T-cell (primary cell): ENCODE results near the gene ADGRG6. TPM values are rescaled to one million over a fixed set of nuclear protein-coding genes. Genes with fewer than 3 reads are reported as not detected.
"Not testable (repeated sequence)": the region's sequence is repeated elsewhere in the genome, so short reads cannot be mapped to it uniquely, and the experiment has no call there.

Experiments
- ATAC-seq, 4 experiments: fragments of 200-7000 bp in 3 of 4; fragments of 150-1000 bp in 1 of 4; cut with Tn5 transposase; replicated peaks in 1 of 4; 1 replicate in 3 of 4; 2 replicates in 1 of 4; pipeline ENCODE4 v1.10.0; 2021; ENCODE audit warnings: moderate library complexity in 3 of 4, mild to moderate bottlenecking in 2 of 4, moderate number of reproducible peaks in 1 of 4
- CTCF ChIA-PET, 2 donors: fragments of 300-600 bp; sonication (Branson Sonifier 250); formaldehyde crosslinking; loops; one replicate each; lab custom pipeline; 2022; ENCODE audit warnings: antibody characterized with exemption in 2 of 2; lab: Charles Lee
- POLR2A ChIA-PET, 2 donors: fragments of 300-600 bp; sonication (Branson Sonifier 250); formaldehyde crosslinking; loops; one replicate each; lab custom pipeline; 2022; ENCODE audit warnings: antibody characterized with exemption in 2 of 2; lab: Charles Lee
- DNase-seq, 35 experiments: peaks; one replicate each; pipeline versions ENCODE4 v3.0.0 to v3.0.0-alpha.2; 2013 to 2023
- H3K27ac ChIP-seq: one replicate; pipeline ENCODE4 v1.5.1; 2013; ENCODE audit warnings: low read length
- H3K27me3 ChIP-seq, 2 experiments: replicated peaks in 1 of 2; 1 replicate in 1 of 2; 2 replicates in 1 of 2; pipeline versions ENCODE4 v1.6.1 to v1.7.0; 2013; ENCODE audit warnings: low read length in 1 of 2, mixed read lengths in 1 of 2; ENCODE audit not compliant: control insufficient read depth in 2 of 2, insufficient read depth in 2 of 2; ENCODE audit errors: extremely low read depth in 1 of 2
- H3K36me3 ChIP-seq, 2 donors: 1 replicate in 1 of 2; 2 replicates in 1 of 2; pipeline versions ENCODE4 v1.6.1 to v1.7.0; 2013; ENCODE audit warnings: low read length in 1 of 2; ENCODE audit not compliant: control insufficient read depth in 2 of 2, insufficient read depth in 1 of 2; ENCODE audit errors: extremely low read depth in 1 of 2
- H3K4me1 ChIP-seq, 2 experiments: 1 replicate in 1 of 2; 2 replicates in 1 of 2; pipeline versions ENCODE4 v1.6.1 to v1.7.0; 2013; ENCODE audit warnings: low read length in 2 of 2, mixed read lengths in 1 of 2; ENCODE audit not compliant: insufficient read depth in 2 of 2, control insufficient read depth in 1 of 2; ENCODE audit errors: extremely low read depth in 1 of 2
- H3K4me3 ChIP-seq, 2 donors: 1 replicate in 1 of 2; 2 replicates in 1 of 2; pipeline versions ENCODE4 v1.5.1 to v1.7.0; 2013; ENCODE audit warnings: mild to moderate bottlenecking in 2 of 2, low read length in 1 of 2, moderate library complexity in 1 of 2; ENCODE audit not compliant: control insufficient read depth in 1 of 2; ENCODE audit errors: extremely low read depth in 1 of 2
- H3K9me3 ChIP-seq: 2 replicates; pipeline ENCODE4 v1.7.0; 2013
- H3K27ac Mint-ChIP-seq, 2 donors: one replicate each; pipeline ENCODE4 v1.8.0; 2020 to 2021; ENCODE audit warnings: mild to moderate bottlenecking in 2 of 2, mixed read lengths in 2 of 2
- H3K27me3 Mint-ChIP-seq, 2 donors: one replicate each; pipeline ENCODE4 v1.8.0; 2021 to 2022; ENCODE audit warnings: mixed read lengths in 2 of 2
- H3K36me3 Mint-ChIP-seq: one replicate; pipeline ENCODE4 v1.8.0; 2021; ENCODE audit warnings: mixed read lengths
- H3K4me1 Mint-ChIP-seq, 3 donors: one replicate each; pipeline ENCODE4 v1.8.0; 2020 to 2022; ENCODE audit warnings: mixed read lengths in 3 of 3, mild to moderate bottlenecking in 1 of 3
- H3K4me3 Mint-ChIP-seq, 3 donors: one replicate each; pipeline ENCODE4 v1.8.0; 2020 to 2022; ENCODE audit warnings: mild to moderate bottlenecking in 3 of 3, mixed read lengths in 3 of 3, moderate library complexity in 3 of 3
- H3K9me3 Mint-ChIP-seq, 3 donors: one replicate each; pipeline ENCODE4 v1.8.0; 2020 to 2022; ENCODE audit warnings: mixed read lengths in 3 of 3
- WGBS: methylation state at CpG from one replicate; pipeline ENCODE4 v1.1.5; 2013; ENCODE audit warnings: missing lambda C conversion rate; ENCODE audit not compliant: insufficient coverage; 5-methylcytosine and 5-hydroxymethylcytosine counted together
- total RNA-seq, 35 experiments: library from RNA in 6 of 35; stranded (reverse) in 6 of 35; fragments of 120-200 nt in 1 of 35; gene quantifications; one replicate each; pipeline versions ENCODE4 v1.2.1 to v1.2.4 and lab custom pipeline; 2013 to 2026

ADGRG6 gene
- total RNA-seq, 5 donors from 2014 or later (not counting 1 experiment from before 2014, with no cell fraction given), result 0.51 to 0.89 (median 0.61) TPM

DNA sequence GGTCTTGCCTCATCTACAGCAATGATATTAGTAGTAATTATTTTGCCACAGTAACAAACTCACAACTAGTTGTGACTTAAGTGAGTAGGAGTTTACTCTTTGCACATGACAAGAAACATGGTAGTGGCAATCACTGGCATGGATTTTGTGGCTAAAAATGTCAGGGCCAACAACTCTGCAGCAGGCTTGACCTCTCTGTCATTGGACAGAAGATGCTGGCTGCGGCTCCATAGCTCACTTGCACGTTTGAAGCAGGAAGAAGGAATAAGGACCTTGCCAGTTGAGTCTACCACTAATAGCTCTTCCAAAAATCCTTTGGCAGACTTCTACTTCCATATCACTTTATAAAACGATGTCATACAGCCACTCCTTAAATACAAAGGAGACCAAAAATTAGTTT lies 117.3 kb downstream of the ADGRG6 start:
- ChIA-PET POLR2A (no interaction called here), CTCF (interaction anchor here in 1 of 2 donors (1.1 kb wide), 1 partner anchor 23 kb away, joined by 3 read pairs; no protein-coding TSS in a partner anchor)
- no peaks in the 10 kb centered on the region for H3K27me3 ChIP-seq
- ATAC-seq (no peak), DNase-seq (no peak)
- H3K4me1 ChIP-seq, result no peaks in the 10 kb centered on the region
- no peak overlapping the region for H3K27ac ChIP-seq
- no peaks in the 10 kb centered on the region for H3K9me3 Mint-ChIP-seq
- H3K9me3 ChIP-seq, result no peaks in the 10 kb centered on the region
- H3K27me3 Mint-ChIP-seq, result peaks cover 0 to 11% of the 10 kb centered on the region in 2 donors
- no peak overlapping the region for H3K4me3 Mint-ChIP-seq
- no peak overlapping the region for H3K27ac Mint-ChIP-seq
- H3K36me3 ChIP-seq, result no peaks in the 10 kb centered on the region
- H3K4me1 Mint-ChIP-seq, result peaks cover 0 to 3% (median 2%) of the 10 kb centered on the region in 3 donors
- no peak overlapping the region for H3K4me3 ChIP-seq
- no peaks in the 10 kb centered on the region for H3K36me3 Mint-ChIP-seq
- 77% methylated on average over 2 of the region's 3 CpGs for WGBS

DNA sequence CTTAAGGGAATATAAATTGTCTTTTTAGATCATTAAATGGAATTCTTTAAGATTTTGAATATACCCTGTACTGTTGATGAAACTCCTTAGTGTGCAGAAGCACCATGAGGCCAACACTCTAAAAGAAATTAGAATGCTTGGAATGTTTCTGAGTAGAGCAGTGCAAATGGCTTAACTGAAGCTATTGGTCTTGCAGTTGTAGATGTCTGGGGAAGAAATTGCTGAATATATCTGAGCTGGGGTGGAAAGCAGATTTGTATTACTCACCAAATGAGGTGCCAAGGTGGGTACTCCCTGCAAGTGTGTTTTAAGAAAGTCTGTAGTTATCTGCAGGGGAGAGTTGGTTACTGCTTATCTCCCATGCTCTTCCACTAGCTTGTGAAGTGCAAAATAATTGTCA lies 119.0 kb downstream of the ADGRG6 start:
- H3K4me3 Mint-ChIP-seq, result no peak overlapping the region
- no peak overlapping the region for H3K4me3 ChIP-seq
- CTCF ChIA-PET, result no interaction called here

DNA sequence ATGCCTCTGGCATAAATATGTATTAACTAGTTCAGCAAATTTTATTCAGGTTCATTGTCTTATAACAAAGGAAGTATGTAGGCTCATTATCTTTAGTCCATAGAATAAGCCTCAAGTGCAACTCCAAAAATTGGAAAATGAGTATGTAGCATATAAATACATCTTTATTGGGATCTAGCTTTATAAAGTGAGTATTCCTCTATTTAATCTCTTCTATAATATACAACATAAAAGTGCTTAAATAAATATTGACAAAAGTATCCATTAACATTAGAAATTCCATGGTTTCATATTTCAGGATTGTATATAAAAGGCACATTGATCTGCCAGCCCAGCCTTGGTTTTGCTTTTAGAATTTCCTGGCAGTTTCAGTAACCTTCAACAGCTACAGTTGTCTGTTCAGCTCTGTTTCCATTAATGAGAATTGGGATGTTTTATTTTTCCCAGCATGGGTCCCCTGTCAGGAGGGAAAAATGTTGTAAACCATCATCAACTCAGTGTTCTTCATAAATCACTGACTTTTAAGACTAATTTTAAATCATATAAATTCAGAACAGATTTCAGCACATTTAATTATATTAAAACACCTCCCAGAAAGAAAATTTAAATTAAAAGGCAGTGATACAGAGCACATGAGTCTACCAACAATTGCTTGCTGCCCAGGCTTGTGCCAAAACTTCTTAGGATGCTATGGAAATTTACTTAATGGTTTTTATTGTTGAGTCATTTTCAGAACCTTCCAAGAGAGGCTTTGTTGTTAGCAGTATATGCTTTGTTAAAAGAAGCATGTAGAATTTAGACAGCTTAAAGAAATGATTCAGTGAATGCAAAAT lies 119.7 kb downstream of the ADGRG6 start:
- no peak overlapping the region for H3K4me3 ChIP-seq
- Mint-ChIP-seq H3K4me3 (no peak overlapping the region), H3K27me3 (peaks cover 0 to 9% of the 10 kb centered on the region in 2 donors), H3K27ac (no peak overlapping the region), H3K36me3 (no peaks in the 10 kb centered on the region), H3K9me3 (peaks cover 0 to 11% (median 0%) of the 10 kb centered on the region in 3 donors), H3K4me1 (no peaks in the 10 kb centered on the region)
- no peaks in the 10 kb centered on the region for H3K36me3 ChIP-seq
- H3K9me3 ChIP-seq, result no peaks in the 10 kb centered on the region
- CTCF ChIA-PET, result interaction anchor here in 1 of 2 donors (0.6 kb wide), 1 partner anchor 265 kb away, joined by 3 read pairs; no protein-coding TSS in a partner anchor
- H3K27ac ChIP-seq, result no peak overlapping the region
- H3K27me3 ChIP-seq, result no peaks in the 10 kb centered on the region
- ATAC-seq (no peak), DNase-seq (no peak)
- POLR2A ChIA-PET, result interaction anchor here (0.5 to 0.6 kb wide), 2 partner anchors 221 to 1534 kb away, joined by 3 to 5 read pairs; no protein-coding TSS in a partner anchor
- H3K4me1 ChIP-seq, result no peaks in the 10 kb centered on the region

More for the DNA sequence above, 119.0 kb downstream of the ADGRG6 start:
- Histone ChIP-seq H3K27ac (no peak overlapping the region), H3K4me1 (no peaks in the 10 kb centered on the region), H3K36me3 (no peaks in the 10 kb centered on the region), H3K9me3 (no peaks in the 10 kb centered on the region), H3K27me3 (no peaks in the 10 kb centered on the region)
- Mint-ChIP-seq H3K27ac (no peak overlapping the region), H3K9me3 (peaks cover 0 to 10% (median 0%) of the 10 kb centered on the region in 3 donors), H3K4me1 (peaks cover 0 to 2% (median 0%) of the 10 kb centered on the region in 3 donors), H3K27me3 (peaks cover 0 to 9% of the 10 kb centered on the region in 2 donors), H3K36me3 (no peaks in the 10 kb centered on the region)
- ATAC-seq (no peak), DNase-seq (no peak)
- POLR2A ChIA-PET, result interaction anchor here (0.5 to 0.6 kb wide), 2 partner anchors 222 to 1534 kb away, joined by 3 to 5 read pairs; no protein-coding TSS in a partner anchor

DNA sequence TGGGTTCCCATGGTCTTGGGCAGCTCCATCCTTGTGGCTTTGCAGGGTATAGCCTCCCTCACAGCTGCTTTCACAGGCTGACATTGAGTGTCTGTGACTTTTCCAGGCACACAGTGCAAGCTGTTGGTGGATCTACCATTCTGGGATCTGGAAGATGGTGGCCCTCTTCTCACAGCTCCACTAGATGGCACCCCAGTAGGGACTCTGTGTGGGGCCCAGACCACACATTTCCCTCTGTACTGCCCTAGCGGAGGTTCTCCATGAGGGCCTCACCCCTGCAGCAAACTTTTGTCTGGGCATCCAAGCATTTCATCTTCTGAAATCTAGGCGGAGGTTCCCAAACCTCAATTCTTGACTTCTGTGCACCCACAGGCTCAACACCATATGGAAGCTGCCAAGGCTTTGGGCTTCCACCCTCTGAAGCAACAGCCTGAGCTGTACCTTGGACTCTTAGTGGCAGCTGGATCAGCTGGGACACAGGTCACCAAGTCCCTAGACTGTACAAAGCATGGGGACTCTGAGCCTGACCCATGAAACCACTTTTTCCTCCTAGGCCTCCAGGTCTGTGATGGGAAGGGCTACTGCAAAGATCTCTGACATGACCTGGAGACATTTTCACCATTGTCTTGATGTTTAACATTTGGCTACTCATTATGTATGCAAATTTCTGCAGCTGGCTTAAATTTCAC lies 124.8 kb downstream of the ADGRG6 start:
- H3K4me1 Mint-ChIP-seq, ATAC-seq, H3K27me3 ChIP-seq, H3K4me1 ChIP-seq, H3K27me3 Mint-ChIP-seq, CTCF ChIA-PET, H3K4me3 Mint-ChIP-seq, H3K27ac Mint-ChIP-seq, POLR2A ChIA-PET, H3K9me3 ChIP-seq, H3K4me3 ChIP-seq, H3K36me3 Mint-ChIP-seq, DNase-seq, H3K27ac ChIP-seq, H3K36me3 ChIP-seq: not testable (repeated sequence)
- peaks cover 0 to 15% (median 4%) of the 10 kb centered on the region in 3 donors for H3K9me3 Mint-ChIP-seq
- WGBS, result 93% methylated on average over 2 of the region's 2 CpGs

DNA sequence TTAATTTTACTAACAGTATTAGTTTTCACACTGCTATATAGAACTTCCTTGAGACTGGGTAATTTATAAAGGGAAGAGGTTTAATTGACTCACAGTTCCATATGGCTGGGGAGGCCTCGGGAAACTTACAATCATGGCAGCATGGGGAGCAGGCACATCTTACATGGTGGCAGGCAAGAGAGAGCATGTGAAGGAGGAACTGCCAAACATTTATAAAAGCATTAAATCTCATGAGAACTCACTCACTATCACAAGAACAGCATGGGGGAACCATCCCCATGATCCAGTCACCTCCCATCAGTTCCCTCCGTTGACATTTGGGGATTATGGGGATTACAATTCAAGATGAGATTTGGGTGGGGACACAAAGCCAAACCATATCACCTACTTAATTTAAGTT lies 126.7 kb downstream of the ADGRG6 start:
- H3K4me1 Mint-ChIP-seq, H3K9me3 ChIP-seq, H3K27me3 ChIP-seq, DNase-seq, POLR2A ChIA-PET, H3K4me1 ChIP-seq, ATAC-seq, H3K36me3 Mint-ChIP-seq, H3K36me3 ChIP-seq, H3K27me3 Mint-ChIP-seq, H3K27ac Mint-ChIP-seq, CTCF ChIA-PET, H3K27ac ChIP-seq, H3K4me3 ChIP-seq, H3K4me3 Mint-ChIP-seq: not testable (repeated sequence)
- H3K9me3 Mint-ChIP-seq, result peaks cover 0 to 15% (median 4%) of the 10 kb centered on the region in 3 donors
- WGBS, result 83% methylated on average over 1 of the region's 2 CpGs

DNA sequence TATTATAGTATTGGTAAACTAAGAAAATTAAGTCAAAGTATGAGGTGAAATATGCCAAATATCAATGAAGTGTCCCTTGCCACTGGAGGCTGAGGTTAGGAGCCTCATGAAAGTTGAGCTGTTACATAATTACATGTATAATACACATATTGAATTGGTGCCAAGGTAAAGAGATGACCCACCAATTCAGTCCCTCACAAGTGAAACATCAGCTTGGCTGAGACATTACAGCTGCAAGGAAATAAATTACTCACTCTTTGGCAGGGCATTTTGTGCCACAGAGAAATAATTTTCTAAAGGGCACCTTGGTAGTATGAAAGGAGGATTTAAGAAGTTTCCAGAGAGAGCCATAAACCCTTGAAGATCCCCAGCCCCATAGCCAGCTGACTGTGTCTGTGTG lies 127.4 kb downstream of the ADGRG6 start:
- Histone ChIP-seq H3K27me3 (peaks cover 0 to 3% of the 10 kb centered on the region in 2 experiments), H3K36me3 (no peaks in the 10 kb centered on the region), H3K4me3 (no peak overlapping the region), H3K9me3 (no peaks in the 10 kb centered on the region), H3K4me1 (no peaks in the 10 kb centered on the region), H3K27ac (no peak overlapping the region)
- Mint-ChIP-seq H3K27me3 (no peaks in the 10 kb centered on the region), H3K27ac (no peak overlapping the region), H3K4me1 (no peaks in the 10 kb centered on the region), H3K4me3 (no peak overlapping the region), H3K36me3 (no peaks in the 10 kb centered on the region), H3K9me3 (peaks cover 0 to 15% (median 4%) of the 10 kb centered on the region in 3 donors)
- CTCF ChIA-PET, result no interaction called here
- POLR2A ChIA-PET, result no interaction called here
- no peak for ATAC-seq
- DNase-seq, result no peak
